HG03060 (cell line): Measurements from ENCODE around the gene A4GALT.

Experiments
- ATAC-seq: cut with Tn5 transposase; IDR thresholded peaks from one replicate; pipeline ENCODE4 v1.9.1; 2021; ENCODE audit warnings: low read depth, moderate number of reproducible peaks; ENCODE audit not compliant: unreplicated experiment

The A4GALT gene

DNA sequence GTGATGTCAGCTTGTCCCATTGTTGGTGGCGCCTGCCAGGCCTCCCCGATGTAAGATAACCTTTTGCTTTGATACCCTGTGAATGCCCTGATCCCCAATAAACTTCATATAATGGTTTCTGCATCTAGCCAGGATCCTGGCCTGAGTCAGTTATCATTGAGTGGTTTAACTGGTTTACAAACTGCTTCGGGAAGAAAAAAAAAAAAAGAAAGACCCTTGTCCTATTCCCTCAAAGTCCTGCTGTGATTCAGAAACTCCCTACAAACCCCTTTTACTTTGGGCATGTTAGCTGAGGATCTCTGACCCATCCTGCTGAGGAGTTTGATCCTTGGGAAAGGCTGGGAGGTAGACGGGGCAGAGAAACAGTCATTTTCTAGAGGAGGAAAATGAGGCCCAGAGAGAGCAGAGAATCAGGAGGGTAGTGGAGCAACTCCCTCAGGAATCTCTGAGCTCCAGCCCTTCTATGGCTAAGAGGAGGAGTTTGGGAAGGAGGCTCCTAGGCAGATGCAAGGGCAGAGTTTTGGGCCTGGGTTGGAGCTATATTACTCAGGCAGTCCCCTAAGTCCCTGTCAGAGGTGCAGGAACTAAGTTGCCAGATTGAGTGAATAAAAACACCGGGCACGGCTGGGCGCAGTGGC, 66.1 kb downstream of the A4GALT start:
- ATAC-seq, result no peak

DNA sequence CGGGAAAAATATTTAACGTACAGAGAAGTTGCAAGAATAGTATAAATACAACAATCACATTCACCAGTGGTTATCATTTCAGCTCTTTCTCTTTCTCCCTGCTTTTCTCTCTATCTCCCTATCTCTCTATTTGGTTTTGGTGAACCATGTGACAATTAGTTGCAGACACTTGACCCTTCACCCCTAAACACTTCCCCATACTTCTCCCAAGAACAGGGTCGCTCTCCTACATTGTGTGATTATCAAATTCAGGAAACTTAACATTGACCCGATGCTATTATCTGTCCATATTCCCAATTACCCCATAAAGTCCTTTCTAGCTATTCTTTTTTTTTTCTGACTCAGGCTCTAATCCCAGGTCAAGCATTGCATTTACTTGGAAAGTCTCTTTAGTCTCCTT, 66.7 kb downstream of the A4GALT start:
- no peak for ATAC-seq

DNA sequence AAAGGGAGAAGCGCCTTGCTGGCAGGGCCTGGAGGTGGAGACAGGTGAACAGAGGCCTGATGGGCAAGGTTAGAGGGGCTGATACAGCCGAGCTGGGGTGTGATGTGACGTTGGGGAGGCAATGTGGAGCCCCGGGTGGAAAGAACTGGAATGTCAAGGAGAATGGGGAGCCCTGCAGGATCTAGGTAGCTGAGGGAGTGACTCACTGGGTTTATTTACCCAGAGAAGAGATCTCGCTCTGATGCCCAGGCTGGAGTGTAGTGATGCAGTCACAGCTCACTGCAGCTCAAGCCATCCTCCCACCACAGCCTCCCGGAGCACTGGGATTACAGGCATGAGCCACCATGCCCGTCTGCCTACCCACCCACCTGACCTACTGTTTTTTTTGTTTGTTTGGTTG, 69.5 kb downstream of the A4GALT start:
- ATAC-seq, result no peak

- no peak for ATAC-seq
Observed at GRCh38 chr22:42649246-42650099, 71.2 kb downstream of the A4GALT start, which contains the start of gene CYB5R3. Gene CYB5R3, minus strand, starts transcription at chr22:42649392. Its CDS starts 77 bp downstream, at chr22:42649315.

DNA sequence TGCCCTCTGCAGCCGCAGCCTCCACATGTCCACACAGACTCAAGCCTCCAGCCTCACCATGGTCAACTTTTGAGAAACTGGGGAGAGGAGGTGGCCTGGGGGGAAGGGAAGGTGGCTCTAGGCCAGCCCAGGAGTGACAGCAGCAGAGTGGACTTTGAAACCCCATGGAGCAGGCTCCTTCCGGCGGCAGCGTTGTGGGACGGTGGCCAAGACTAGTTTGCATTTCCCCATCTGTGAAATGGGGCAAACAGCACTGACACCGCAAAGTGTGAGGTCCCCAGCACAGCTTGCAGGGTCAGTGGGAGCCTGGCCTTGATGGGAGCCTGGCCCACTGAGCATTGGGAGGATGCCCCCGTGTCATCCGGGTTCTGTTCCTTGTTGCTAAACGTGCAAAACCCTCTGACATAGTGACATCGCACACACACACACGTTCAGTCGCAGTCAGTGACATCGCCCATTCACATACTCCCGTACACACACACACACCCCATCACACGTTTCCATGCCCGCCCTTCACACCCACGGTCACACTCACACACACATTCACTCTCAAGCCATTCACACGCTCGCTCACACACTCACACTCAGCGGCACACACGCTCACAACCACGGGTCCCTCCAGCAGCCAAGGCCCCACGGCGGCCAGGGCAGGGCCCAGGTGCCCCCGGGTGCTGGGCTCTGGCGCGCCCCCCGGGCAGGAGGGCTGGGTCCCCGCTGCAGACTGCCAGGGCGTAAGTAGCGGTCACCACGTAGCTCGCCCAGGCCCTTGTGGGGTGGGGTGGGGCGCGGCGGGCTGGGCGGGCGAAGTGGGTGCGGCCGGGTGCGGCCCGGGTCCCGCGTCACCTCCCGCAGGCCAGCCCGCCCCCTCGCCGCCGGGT, 72.1 kb downstream of the A4GALT start:
- no peak for ATAC-seq

- no peak for ATAC-seq
Observed at GRCh38 chr22:42648017-42648367, 72.7 kb downstream of the A4GALT start.

DNA sequence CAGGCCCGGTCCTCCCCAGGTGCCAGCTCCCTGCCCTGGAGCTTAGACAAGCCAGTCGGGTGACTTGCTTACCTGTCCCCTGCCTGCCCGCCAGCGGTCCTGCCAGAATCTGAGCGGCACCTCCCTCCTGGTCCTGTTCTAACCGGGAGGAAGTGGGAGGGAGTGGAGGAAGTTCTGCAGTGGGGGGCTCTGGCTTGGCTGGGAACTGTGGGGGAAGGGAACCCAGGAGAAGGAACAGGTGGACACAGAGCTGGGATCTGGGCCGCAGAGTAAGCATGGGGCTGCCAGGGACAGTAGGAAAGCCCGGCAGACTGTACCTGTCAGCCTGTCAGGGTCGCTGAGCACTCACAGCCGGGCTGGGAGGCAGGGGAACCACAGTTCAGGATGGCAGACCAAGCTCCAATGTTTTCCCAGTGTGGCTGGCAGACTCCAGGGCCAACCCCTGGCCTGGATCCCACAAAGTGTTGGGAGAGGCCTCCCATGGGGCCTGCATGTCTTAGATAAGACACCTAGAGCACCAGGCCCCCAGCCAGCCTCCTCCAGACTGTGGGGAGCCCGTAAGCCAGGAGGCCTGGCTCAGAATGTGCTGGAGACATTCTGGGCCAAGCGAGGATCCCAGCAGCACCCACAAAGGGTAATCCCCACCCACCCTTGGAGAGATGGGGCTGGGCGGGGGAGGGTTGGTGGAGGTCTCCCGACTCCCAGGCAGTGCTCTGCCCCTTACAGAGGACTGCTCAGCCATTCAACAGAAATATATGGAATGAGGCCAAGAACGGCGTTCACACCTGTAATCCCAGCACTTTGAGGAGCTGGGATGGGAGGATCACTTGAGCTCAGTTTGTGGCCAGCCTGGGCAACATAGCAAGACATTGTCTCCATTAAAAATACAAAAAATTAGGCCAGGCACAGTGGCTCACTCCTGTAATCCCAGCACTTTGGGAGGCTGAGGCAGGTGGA, 73.8 kb downstream of the A4GALT start:
- ATAC-seq, result no peak

DNA sequence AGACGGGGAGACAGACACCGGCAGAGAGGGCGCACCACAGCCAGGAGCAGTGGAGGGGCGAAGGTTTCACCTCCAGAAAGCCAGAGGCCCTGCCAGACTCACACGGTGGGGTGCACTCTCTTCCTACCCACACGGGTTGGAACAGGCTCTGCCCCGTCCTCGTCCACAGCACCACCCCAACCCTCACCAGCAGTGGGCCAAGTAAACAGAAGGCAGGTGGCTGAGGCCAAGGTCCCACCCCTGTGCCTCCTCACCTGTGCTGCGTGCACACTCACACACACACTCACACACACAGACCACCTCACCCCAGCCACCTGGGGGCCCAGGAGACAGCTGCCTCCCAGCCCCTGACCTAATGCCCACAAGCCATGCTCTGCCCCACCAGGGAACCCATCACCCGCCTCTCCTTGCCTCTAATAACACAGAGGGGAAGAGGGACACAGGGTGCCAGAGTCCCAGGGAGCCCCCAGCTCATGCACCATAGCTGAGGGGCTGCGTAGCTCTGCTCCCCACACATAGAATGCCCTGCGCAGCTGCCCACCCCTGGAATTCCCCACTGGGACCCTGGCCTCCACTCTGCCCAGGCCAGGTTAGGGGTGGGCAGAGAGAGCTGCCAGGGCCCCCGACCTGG, 74.6 kb downstream of the A4GALT start:
- ATAC-seq, result no peak

GRCh38 chr22:42645341-42645937, 75.2 kb downstream of the A4GALT start:
- ATAC-seq, result no peak

DNA sequence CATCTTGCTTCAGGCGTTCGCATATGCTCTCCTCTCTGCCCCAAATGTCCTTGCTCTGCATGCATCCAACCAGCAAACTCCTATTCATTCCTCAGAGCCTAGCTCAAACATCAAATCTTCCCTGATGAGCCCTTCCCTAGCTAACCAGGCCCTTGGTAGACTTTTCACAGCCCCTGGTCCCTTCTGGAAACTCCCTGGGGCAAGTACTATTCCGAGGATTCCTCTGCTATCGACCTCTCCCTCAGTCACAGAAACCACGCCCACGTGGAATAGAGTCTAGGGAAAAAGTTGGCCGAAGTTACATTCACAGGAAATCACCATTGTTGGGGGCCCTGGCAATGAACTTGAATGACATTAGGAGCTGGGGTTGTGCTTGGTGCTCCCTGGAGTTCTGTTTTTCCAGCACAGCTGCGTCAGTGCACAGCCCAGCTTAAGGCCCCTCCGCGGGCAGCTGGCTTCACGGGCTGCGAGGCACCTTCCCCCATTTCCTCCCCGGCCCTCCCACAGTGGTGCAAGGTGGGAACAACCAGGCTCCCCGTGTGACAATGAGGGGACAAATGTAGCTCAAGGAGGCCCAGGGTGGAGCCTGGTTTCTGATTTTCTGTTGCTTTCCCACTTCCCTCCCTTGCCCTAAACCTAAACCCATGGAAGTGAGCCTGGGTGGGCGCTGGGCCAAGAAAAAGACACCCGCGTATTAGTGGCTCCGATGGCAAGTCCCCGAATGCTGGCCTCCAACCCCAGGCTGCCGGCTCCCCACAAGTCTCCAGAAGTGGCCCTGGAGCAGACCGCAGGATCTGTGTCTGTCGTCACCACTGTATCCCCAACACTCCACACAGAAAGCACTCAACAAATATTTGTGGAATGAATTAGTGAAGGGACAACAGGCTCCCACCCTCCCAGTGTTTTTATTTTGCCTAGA, 76.0 kb downstream of the A4GALT start:
- ATAC-seq, result no peak

GRCh38 chr22:42643634-42644421, 76.8 kb downstream of the A4GALT start:
- ATAC-seq, result no peak

DNA sequence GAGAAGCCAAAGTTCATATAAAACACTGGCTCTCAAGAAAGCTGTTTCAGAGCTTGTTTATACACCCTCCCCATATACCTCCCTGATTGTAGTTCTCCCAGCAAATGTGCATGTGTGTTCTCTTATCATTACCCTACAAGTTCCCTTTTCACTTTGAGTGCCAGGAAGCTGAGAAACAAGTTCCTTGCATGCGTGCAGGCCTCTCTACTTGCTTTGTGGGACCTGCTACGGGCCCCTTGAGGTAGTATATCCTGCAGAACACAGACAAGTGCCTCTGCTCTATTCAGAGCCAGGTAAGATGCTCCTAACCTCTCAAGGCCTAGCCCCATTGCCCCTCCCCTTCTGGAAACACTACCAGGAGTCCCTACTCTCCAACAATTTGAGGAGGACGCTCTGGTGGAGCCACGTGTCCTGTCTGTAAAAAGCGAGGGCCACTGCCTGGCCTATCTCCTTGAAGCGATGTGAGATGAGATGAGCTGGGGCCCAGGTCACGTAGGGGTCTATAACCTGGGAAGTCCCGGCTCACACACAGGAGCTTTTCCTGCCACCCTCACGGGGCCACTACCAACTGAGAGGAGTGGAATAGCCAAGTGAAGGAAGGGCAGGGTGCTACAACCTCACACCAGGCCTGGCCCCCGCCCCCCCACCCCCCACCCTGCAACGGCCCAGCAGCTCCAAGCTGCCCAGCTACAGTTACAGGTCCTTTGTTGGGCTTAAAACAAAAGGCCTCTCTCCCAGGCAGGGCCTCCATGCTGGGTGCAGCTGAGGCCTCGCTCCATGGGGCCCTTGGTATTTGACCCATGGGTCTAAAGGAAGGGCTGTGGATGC, 77.7 kb downstream of the A4GALT start:
- ATAC-seq, result no peak
